Neutrophil (primary cell): Measurements from ENCODE around the gene RSPH1.

Experiments
- H3K27ac ChIP-seq: fragments of 200-600 bp; sonication (generic); 2 replicates; pipeline ENCODE4 v1.5.1; 2016; ENCODE audit warnings: mild to moderate bottlenecking, moderate library complexity
- H3K27me3 ChIP-seq: fragments of 200-600 bp; sonication (generic); 2 replicates; pipeline ENCODE4 v1.6.0; 2016; ENCODE audit warnings: mild to moderate bottlenecking
- H3K36me3 ChIP-seq: fragments of 200-600 bp; sonication (generic); 2 replicates; pipeline ENCODE4 v1.5.1; 2017
- H3K4me1 ChIP-seq, 2 experiments: fragments of 200-600 bp in 1 of 2; sonication (generic) in 1 of 2; 1 replicate in 1 of 2; 2 replicates in 1 of 2; pipeline versions ENCODE4 v1.5.1 to v1.6.1; 2013 to 2016; ENCODE audit warnings: low read depth in 1 of 2, low read length in 1 of 2, mild to moderate bottlenecking in 1 of 2, moderate library complexity in 1 of 2; ENCODE audit not compliant: control insufficient read depth in 1 of 2, insufficient read depth in 1 of 2
- H3K4me3 ChIP-seq, 2 experiments: fragments of 200-600 bp in 1 of 2; sonication (generic) in 1 of 2; 1 replicate in 1 of 2; 2 replicates in 1 of 2; pipeline ENCODE4 v1.5.1; 2013 to 2016; ENCODE audit warnings: low read depth in 1 of 2, low read length in 1 of 2, mild to moderate bottlenecking in 1 of 2, moderate library complexity in 1 of 2
- H3K9me3 ChIP-seq: fragments of 200-600 bp; sonication (generic); 2 replicates; pipeline ENCODE4 v1.5.1; 2016
- CTCF ChIP-seq: fragments of 200-600 bp; sonication (generic); IDR thresholded peaks from 2 replicates; pipeline ENCODE4 v1.5.1; 2016; ENCODE audit warnings: antibody characterized with exemption

RSPH1 gene

GRCh38 chr21:42522271-42522670 is 26.2 kb upstream of the RSPH1 start:
- H3K4me1 ChIP-seq = no peaks in the 10 kb centered on the region

GRCh38 chr21:42521805-42522204 is 25.8 kb upstream of the RSPH1 start:
- Histone ChIP-seq H3K9me3 (no peaks in the 10 kb centered on the region), H3K27me3 (no peaks in the 10 kb centered on the region), H3K4me1 (no peaks in the 10 kb centered on the region), H3K4me3 (no peak overlapping the region), H3K27ac (no peak overlapping the region), H3K36me3 (peaks cover 48% of the 10 kb centered on the region)
- no peak for TF ChIP-seq CTCF

More at GRCh38 chr21:42522271-42522670, 26.2 kb upstream of the RSPH1 start:
- H3K4me3 ChIP-seq = no peak overlapping the region
- H3K27me3 ChIP-seq = no peaks in the 10 kb centered on the region
- H3K36me3 ChIP-seq = peaks cover 44% of the 10 kb centered on the region
- H3K27ac ChIP-seq = no peak overlapping the region
- H3K9me3 ChIP-seq = no peaks in the 10 kb centered on the region
- TF ChIP-seq CTCF = no peak

GRCh38 chr21:42521384-42521783 is 25.4 kb upstream of the RSPH1 start:
- no peak for TF ChIP-seq CTCF
- peaks cover 47% of the 10 kb centered on the region for H3K36me3 ChIP-seq
- H3K9me3 ChIP-seq = no peaks in the 10 kb centered on the region
- H3K4me1 ChIP-seq = no peaks in the 10 kb centered on the region
- H3K27me3 ChIP-seq = no peaks in the 10 kb centered on the region
- H3K27ac ChIP-seq = no peak overlapping the region
- no peak overlapping the region for H3K4me3 ChIP-seq

GRCh38 chr21:42520628-42521253 is 24.7 kb upstream of the RSPH1 start:
- Histone ChIP-seq H3K36me3 (peaks cover 42% of the 10 kb centered on the region), H3K27me3 (no peaks in the 10 kb centered on the region), H3K4me1 (no peaks in the 10 kb centered on the region), H3K9me3 (no peaks in the 10 kb centered on the region), H3K27ac (no peak overlapping the region), H3K4me3 (no peak overlapping the region)
- TF ChIP-seq CTCF = no peak

GRCh38 chr21:42518626-42519025 is 22.6 kb upstream of the RSPH1 start:
- no peaks in the 10 kb centered on the region for H3K9me3 ChIP-seq
- H3K4me3 ChIP-seq = no peak overlapping the region
- H3K27me3 ChIP-seq = no peaks in the 10 kb centered on the region
- no peak for TF ChIP-seq CTCF
- H3K36me3 ChIP-seq = peaks cover 37% of the 10 kb centered on the region
- H3K4me1 ChIP-seq = peaks cover 8 to 13% of the 10 kb centered on the region in 2 experiments
- no peak overlapping the region for H3K27ac ChIP-seq
